IMR-90 (cell line): ENCODE results near the gene PCSK6. TPM values are rescaled to one million over a fixed set of nuclear protein-coding genes. Genes with fewer than 3 reads are reported as not detected.

ENCODE experiments used
- ATAC-seq: fragments of 200-7000 bp; cut with Tn5 transposase; 2 replicates; pipeline ENCODE4 v1.9.1; 2020; ENCODE audit warnings: low read depth, mild to moderate bottlenecking, moderate library complexity
- BruUV-seq: library from RNA; stranded (reverse); fragments of 400-500 nt; replicated peaks from 2 replicates; lab custom pipeline; 2021; lab: Mats Ljungman, UMichigan
- CTCF ChIA-PET: fragments of 300-600 bp; formaldehyde crosslinking; extraction: SDS; loops from one replicate; lab custom pipeline; 2021; ENCODE audit warnings: antibody characterized with exemption; lab: Yijun Ruan, JAX
- POLR2A ChIA-PET: fragments of 300-600 bp; sonication (Branson Sonifier 250); formaldehyde crosslinking; loops from one replicate; lab custom pipeline; 2022; ENCODE audit warnings: antibody characterized with exemption; ENCODE audit not compliant: unreplicated experiment; lab: Charles Lee
- DNase-seq: peaks from one replicate; pipeline ENCODE4 v3.0.0; 2013
- H2AFZ ChIP-seq: replicated peaks from 2 replicates; pipeline ENCODE3; 2013; ENCODE audit warnings: low read length, mild to moderate bottlenecking; ENCODE audit not compliant: poor library complexity
- H2AK5ac ChIP-seq: 2 replicates; pipeline ENCODE4 v1.6.1; 2013; ENCODE audit warnings: low read depth, low read length, inconsistent platforms
- H2AK9ac ChIP-seq: replicated peaks from 2 replicates; pipeline ENCODE3; 2013; ENCODE audit warnings: mild to moderate bottlenecking, low read depth, low read length, moderate library complexity; ENCODE audit not compliant: poor library complexity
- H2BK120ac ChIP-seq: 2 replicates; pipeline ENCODE4 v1.6.1; 2013; ENCODE audit warnings: low read depth, low read length, inconsistent platforms
- H2BK15ac ChIP-seq: 3 replicates; pipeline ENCODE4 v1.6.1; 2013; ENCODE audit warnings: low read depth, low read length, inconsistent platforms
- H2BK20ac ChIP-seq: 2 replicates; pipeline ENCODE4 v1.6.1; 2013; ENCODE audit warnings: low read depth, mild to moderate bottlenecking, inconsistent platforms, low read length, moderate library complexity
- H2BK5ac ChIP-seq: 2 replicates; pipeline ENCODE4 v1.6.1; 2013; ENCODE audit warnings: mild to moderate bottlenecking, low read depth, low read length, inconsistent platforms; ENCODE audit not compliant: poor library complexity, severe bottlenecking
- H3K14ac ChIP-seq: replicated peaks from 2 replicates; pipeline ENCODE4 v1.6.1; 2013; ENCODE audit warnings: low read depth, low read length, inconsistent platforms
- H3K18ac ChIP-seq: 2 replicates; pipeline ENCODE4 v1.6.1; 2013; ENCODE audit warnings: low read depth, low read length, control low read depth
- H3K23ac ChIP-seq: 2 replicates; pipeline ENCODE4 v1.6.1; 2013; ENCODE audit warnings: low read depth, low read length, inconsistent platforms
- H3K27ac ChIP-seq: 2 replicates; pipeline ENCODE4 v1.5.1; 2013; ENCODE audit warnings: mild to moderate bottlenecking, control low read depth, low read length; ENCODE audit not compliant: insufficient read depth
- H3K27me3 ChIP-seq: 2 replicates; pipeline ENCODE4 v1.6.1; 2013; ENCODE audit warnings: low read length; ENCODE audit not compliant: control insufficient read depth, insufficient read depth
- H3K36me3 ChIP-seq: 2 replicates; pipeline ENCODE4 v1.6.1; 2013; ENCODE audit warnings: low read length, mixed read lengths; ENCODE audit not compliant: control insufficient read depth, insufficient read depth
- H3K4ac ChIP-seq: 2 replicates; pipeline ENCODE4 v1.6.1; 2013; ENCODE audit warnings: low read depth, low read length, inconsistent platforms
- H3K4me1 ChIP-seq: 2 replicates; pipeline ENCODE4 v1.6.1; 2013; ENCODE audit warnings: low read length, mixed read lengths; ENCODE audit not compliant: control insufficient read depth, insufficient read depth
- H3K4me2 ChIP-seq: 2 replicates; pipeline ENCODE4 v1.6.1; 2013; ENCODE audit warnings: low read depth, mild to moderate bottlenecking, control low read depth, low read length, moderate library complexity
- H3K4me3 ChIP-seq: 2 replicates; pipeline ENCODE4 v1.5.1; 2013; ENCODE audit warnings: low read depth, mild to moderate bottlenecking, control low read depth, low read length, moderate library complexity; ENCODE audit not compliant: insufficient read depth
- H3K56ac ChIP-seq: 2 replicates; pipeline ENCODE4 v1.6.1; 2013; ENCODE audit warnings: low read length, inconsistent platforms; ENCODE audit not compliant: insufficient read depth; ENCODE audit errors: extremely low read depth
- H3K79me1 ChIP-seq, 2 experiments: 2 replicates each; pipeline ENCODE4 v1.6.1; 2013; ENCODE audit warnings: low read length in 2 of 2, inconsistent platforms in 1 of 2, low read depth in 1 of 2
- H3K9ac ChIP-seq: 2 replicates; pipeline ENCODE4 v1.6.1; 2013; ENCODE audit warnings: low read depth, low read length, control low read depth
- H3K9me1 ChIP-seq: 2 replicates; pipeline ENCODE4 v1.6.1; 2013; ENCODE audit warnings: low read length, inconsistent platforms; ENCODE audit not compliant: insufficient read depth
- H3K9me3 ChIP-seq: 2 replicates; pipeline ENCODE4 v1.6.1; 2013; ENCODE audit warnings: low read length; ENCODE audit not compliant: control insufficient read depth, insufficient read depth
- H4K20me1 ChIP-seq: 2 replicates; pipeline ENCODE4 v1.6.1; 2013; ENCODE audit warnings: low read length, inconsistent platforms; ENCODE audit not compliant: insufficient read depth
- H4K5ac ChIP-seq: 2 replicates; pipeline ENCODE4 v1.6.1; 2013; ENCODE audit warnings: mild to moderate bottlenecking, low read depth, low read length, control low read depth
- H4K8ac ChIP-seq, 2 experiments: 2 replicates each; pipeline ENCODE4 v1.6.1; 2013; ENCODE audit warnings: low read depth in 2 of 2, low read length in 2 of 2, control low read depth in 1 of 2, inconsistent platforms in 1 of 2
- H4K91ac ChIP-seq: 2 replicates; pipeline ENCODE4 v1.6.1; 2013; ENCODE audit warnings: low read depth, low read length, inconsistent platforms; ENCODE audit not compliant: insufficient read depth
- CEBPB ChIP-seq: IDR thresholded peaks from 2 replicates; pipeline ENCODE4 v1.6.1; 2012; ENCODE audit warnings: low read depth, low read length, improper control_type of control experiment
- CHD1 ChIP-seq: IDR thresholded peaks from 2 replicates; pipeline ENCODE4 v1.6.1; 2012; ENCODE audit warnings: low read depth, low read length, improper control_type of control experiment
- MAFK ChIP-seq: IDR thresholded peaks from 2 replicates; pipeline ENCODE4 v1.6.1; 2012; ENCODE audit warnings: low read depth, low read length, improper control_type of control experiment
- MAZ ChIP-seq: IDR thresholded peaks from 2 replicates; pipeline ENCODE4 v1.6.1; 2012; ENCODE audit warnings: low read depth, mild to moderate bottlenecking, low read length, improper control_type of control experiment, moderate library complexity, borderline replicate concordance
- NFE2L2 ChIP-seq: fragments of 150-350 bp; IDR thresholded peaks from 2 replicates; pipeline ENCODE4 v1.6.1; 2016; ENCODE audit warnings: low read depth, mild to moderate bottlenecking, low read length
- RCOR1 ChIP-seq: IDR thresholded peaks from 2 replicates; pipeline ENCODE4 v1.6.1; 2012; ENCODE audit warnings: mild to moderate bottlenecking, low read length, improper control_type of control experiment; ENCODE audit not compliant: insufficient replicate concordance
- RFX5 ChIP-seq: IDR thresholded peaks from 2 replicates; pipeline ENCODE4 v1.8.0; 2012; ENCODE audit warnings: low read depth, mild to moderate bottlenecking, low read length, moderate library complexity
- SMC3 ChIP-seq: fragments of 150-350 bp; IDR thresholded peaks from 2 replicates; pipeline ENCODE4 v1.6.1; 2016; ENCODE audit warnings: low read depth, mild to moderate bottlenecking, antibody characterized with exemption, low read length, moderate library complexity
- WGBS, 2 experiments: methylation state at CpG; one replicate each; pipeline versions ENCODE4 v1.1.5 to v1.1.7; 2013; ENCODE audit warnings: missing lambda C conversion rate in 2 of 2; ENCODE audit not compliant: insufficient read length in 1 of 2; ENCODE audit errors: extremely low coverage in 2 of 2; 5-methylcytosine and 5-hydroxymethylcytosine counted together
- dilution Hi-C: fragments of 300-500 bp; cut with HindIII; formaldehyde crosslinking; loops from one replicate; pipeline ENCODE4 v1.14.3; 2018; ENCODE audit warnings: low sequenced_read_pairs; ENCODE audit not compliant: unreplicated experiment
- in situ Hi-C: fragments of 300-500 bp; cut with MboI; formaldehyde crosslinking; loops from 3 replicates; pipeline ENCODE4 v1.14.3; 2019; ENCODE audit warnings: low sequenced_read_pairs, inconsistent platforms, mixed read lengths
- intact Hi-C: fragments of 100-400 bp; cut with micrococcal nuclease; formaldehyde crosslinking; loops from 2 replicates; pipeline ENCODE4 v1.10.0; 2022
- polyA plus RNA-seq, 3 experiments: library from polyadenylated mRNA; depleted of rRNA; stranded (reverse); fragments of >200 nt; gene quantifications; 2 replicates each; pipeline ENCODE4 v1.2.3, GENCODE V29; 2012; ENCODE audit warnings: low replicate concordance in 1 of 3
- total RNA-seq: library from RNA; depleted of rRNA; stranded (reverse); fragments of >200 nt; gene quantifications from 2 replicates; pipeline ENCODE4 v1.2.3, GENCODE V29; 2012
- TF ChIP-seq, protein P1 (sequence below): fragments of 150-350 bp; IDR thresholded peaks from 2 replicates; pipeline ENCODE4 v1.6.1; 2017; ENCODE audit warnings: mild to moderate bottlenecking, antibody characterized with exemption, low read length, low read depth
- TF ChIP-seq, protein P2 (sequence below): fragments of 150-350 bp; IDR thresholded peaks from 2 replicates; pipeline ENCODE4 v1.6.1; 2016; ENCODE audit warnings: low read depth, mild to moderate bottlenecking, low read length, moderate library complexity, borderline replicate concordance
- TF ChIP-seq, protein P3 (sequence below): conservative IDR thresholded peaks from 2 replicates; pipeline ENCODE4 v1.5.1; 2012; ENCODE audit warnings: mild to moderate bottlenecking, low read depth, low read length, improper control_type of control experiment

The PCSK6 gene
- total and polyA plus RNA-seq, 2 of the 4 experiments (the other 2 are of a cell fraction): not detected

DNA sequence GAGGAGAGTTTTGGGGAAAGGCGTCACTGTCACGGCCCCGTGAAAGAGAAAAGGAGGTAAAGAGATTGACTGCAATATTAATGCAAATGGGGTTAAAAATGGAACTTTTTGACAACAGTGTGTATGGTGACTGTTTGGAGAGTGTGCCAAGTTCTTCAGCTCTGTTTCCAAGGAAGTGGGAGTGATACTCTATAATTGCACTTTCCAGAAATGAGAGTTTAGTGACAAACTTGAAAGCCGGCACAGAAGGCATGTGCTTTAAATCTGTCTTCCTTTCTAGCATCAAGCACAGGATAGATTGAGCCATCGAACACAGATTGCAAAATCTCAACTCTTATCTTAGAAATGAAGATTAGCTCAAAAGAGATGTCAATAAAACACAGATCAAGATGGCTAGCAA is 142.6 kb downstream of the PCSK6 start:
- no peak overlapping the region for H4K8ac ChIP-seq
- no peak overlapping the region for H2BK5ac ChIP-seq
- intact Hi-C loops: no loop called here
- dilution Hi-C loops: no loop called here
- H3K9me3 ChIP-seq: no peaks in the 10 kb centered on the region
- no peak overlapping the region for H3K4me3 ChIP-seq
- no peak overlapping the region for H3K14ac ChIP-seq
- no peak overlapping the region for H2AFZ ChIP-seq
- H4K5ac ChIP-seq: no peak overlapping the region
- H3K27ac ChIP-seq: no peak overlapping the region
- no peak overlapping the region for H2BK20ac ChIP-seq
- H3K9me1 ChIP-seq: no peaks in the 10 kb centered on the region
- ATAC-seq (no peak), DNase-seq (no peak)
- WGBS, 2 experiments: 12% methylated on average over 3 of the region's 5 CpGs; no CpG with 5 or more reads in 1 of the 2 experiments
- H4K91ac ChIP-seq: no peak overlapping the region
- ChIA-PET POLR2A (no interaction called here), CTCF (no interaction called here)
- H3K27me3 ChIP-seq: peaks cover 30% of the 10 kb centered on the region
- no peak for TF ChIP-seq RCOR1
- TF ChIP-seq CEBPB: no peak
- TF ChIP-seq RFX5: no peak
- TF ChIP-seq MAZ: no peak
- no peak for TF ChIP-seq NFE2L2
- TF ChIP-seq, protein P1, sequence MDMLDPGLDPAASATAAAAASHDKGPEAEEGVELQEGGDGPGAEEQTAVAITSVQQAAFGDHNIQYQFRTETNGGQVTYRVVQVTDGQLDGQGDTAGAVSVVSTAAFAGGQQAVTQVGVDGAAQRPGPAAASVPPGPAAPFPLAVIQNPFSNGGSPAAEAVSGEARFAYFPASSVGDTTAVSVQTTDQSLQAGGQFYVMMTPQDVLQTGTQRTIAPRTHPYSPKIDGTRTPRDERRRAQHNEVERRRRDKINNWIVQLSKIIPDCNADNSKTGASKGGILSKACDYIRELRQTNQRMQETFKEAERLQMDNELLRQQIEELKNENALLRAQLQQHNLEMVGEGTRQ: no peak
- TF ChIP-seq SMC3: no peak
- TF ChIP-seq, protein P2, sequence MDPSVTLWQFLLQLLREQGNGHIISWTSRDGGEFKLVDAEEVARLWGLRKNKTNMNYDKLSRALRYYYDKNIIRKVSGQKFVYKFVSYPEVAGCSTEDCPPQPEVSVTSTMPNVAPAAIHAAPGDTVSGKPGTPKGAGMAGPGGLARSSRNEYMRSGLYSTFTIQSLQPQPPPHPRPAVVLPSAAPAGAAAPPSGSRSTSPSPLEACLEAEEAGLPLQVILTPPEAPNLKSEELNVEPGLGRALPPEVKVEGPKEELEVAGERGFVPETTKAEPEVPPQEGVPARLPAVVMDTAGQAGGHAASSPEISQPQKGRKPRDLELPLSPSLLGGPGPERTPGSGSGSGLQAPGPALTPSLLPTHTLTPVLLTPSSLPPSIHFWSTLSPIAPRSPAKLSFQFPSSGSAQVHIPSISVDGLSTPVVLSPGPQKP: no peak
- TF ChIP-seq, protein P3, sequence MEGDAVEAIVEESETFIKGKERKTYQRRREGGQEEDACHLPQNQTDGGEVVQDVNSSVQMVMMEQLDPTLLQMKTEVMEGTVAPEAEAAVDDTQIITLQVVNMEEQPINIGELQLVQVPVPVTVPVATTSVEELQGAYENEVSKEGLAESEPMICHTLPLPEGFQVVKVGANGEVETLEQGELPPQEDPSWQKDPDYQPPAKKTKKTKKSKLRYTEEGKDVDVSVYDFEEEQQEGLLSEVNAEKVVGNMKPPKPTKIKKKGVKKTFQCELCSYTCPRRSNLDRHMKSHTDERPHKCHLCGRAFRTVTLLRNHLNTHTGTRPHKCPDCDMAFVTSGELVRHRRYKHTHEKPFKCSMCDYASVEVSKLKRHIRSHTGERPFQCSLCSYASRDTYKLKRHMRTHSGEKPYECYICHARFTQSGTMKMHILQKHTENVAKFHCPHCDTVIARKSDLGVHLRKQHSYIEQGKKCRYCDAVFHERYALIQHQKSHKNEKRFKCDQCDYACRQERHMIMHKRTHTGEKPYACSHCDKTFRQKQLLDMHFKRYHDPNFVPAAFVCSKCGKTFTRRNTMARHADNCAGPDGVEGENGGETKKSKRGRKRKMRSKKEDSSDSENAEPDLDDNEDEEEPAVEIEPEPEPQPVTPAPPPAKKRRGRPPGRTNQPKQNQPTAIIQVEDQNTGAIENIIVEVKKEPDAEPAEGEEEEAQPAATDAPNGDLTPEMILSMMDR: no peak
- TF ChIP-seq MAFK: no peak
- TF ChIP-seq CHD1: no peak
- no TSS peak for BruUV-seq
- no peak overlapping the region for H3K23ac ChIP-seq
- H2BK15ac ChIP-seq: no peak overlapping the region
- H2BK120ac ChIP-seq: no peak overlapping the region
- H3K18ac ChIP-seq: no peak overlapping the region
- H3K4me1 ChIP-seq: no peaks in the 10 kb centered on the region
- H3K36me3 ChIP-seq: no peaks in the 10 kb centered on the region
- H3K79me1 ChIP-seq: no peaks in the 10 kb centered on the region
- no peak overlapping the region for H3K56ac ChIP-seq
- no peak overlapping the region for H2AK5ac ChIP-seq
- no peak overlapping the region for H3K4ac ChIP-seq
- H4K20me1 ChIP-seq: no peaks in the 10 kb centered on the region
- no peak overlapping the region for H2AK9ac ChIP-seq
- in situ Hi-C loops: no loop called here
- H3K4me2 ChIP-seq: no peak overlapping the region
- H3K9ac ChIP-seq: no peak overlapping the region
